ENCODE data around the gene NID2.

GRCh38 chr14:52025310-52025709 is 43.5 kb downstream of the NID2 start:
- no peak for TF ChIP-seq ARNTL (CRISPR knock-in tag; IDR thresholded peaks at IDR 0.05; ENCODE audit: borderline replicate concordance, low read depth)
- TF ChIP-seq ZFP30 (CRISPR knock-in tag; IDR thresholded peaks at IDR 0.05) = no peak
- TF ChIP-seq PPARA (CRISPR knock-in tag; IDR thresholded peaks at IDR 0.05; ENCODE audit: borderline replicate concordance) = no peak
- no peak for TF ChIP-seq RARB (CRISPR knock-in tag; IDR thresholded peaks at IDR 0.05)
- TF ChIP-seq PATZ1 (CRISPR knock-in tag; IDR thresholded peaks at IDR 0.05; ENCODE audit: borderline replicate concordance) = no peak
- no peak for TF ChIP-seq TOX (CRISPR knock-in tag; IDR thresholded peaks at IDR 0.05; ENCODE audit: borderline replicate concordance)
- TF ChIP-seq, protein P1, sequence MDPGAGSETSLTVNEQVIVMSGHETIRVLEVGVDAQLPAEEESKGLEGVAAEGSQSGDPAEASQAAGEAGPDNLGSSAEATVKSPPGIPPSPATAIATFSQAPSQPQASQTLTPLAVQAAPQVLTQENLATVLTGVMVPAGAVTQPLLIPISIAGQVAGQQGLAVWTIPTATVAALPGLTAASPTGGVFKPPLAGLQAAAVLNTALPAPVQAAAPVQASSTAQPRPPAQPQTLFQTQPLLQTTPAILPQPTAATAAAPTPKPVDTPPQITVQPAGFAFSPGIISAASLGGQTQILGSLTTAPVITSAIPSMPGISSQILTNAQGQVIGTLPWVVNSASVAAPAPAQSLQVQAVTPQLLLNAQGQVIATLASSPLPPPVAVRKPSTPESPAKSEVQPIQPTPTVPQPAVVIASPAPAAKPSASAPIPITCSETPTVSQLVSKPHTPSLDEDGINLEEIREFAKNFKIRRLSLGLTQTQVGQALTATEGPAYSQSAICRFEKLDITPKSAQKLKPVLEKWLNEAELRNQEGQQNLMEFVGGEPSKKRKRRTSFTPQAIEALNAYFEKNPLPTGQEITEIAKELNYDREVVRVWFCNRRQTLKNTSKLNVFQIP (CRISPR knock-in tag; IDR thresholded peaks at IDR 0.05; ENCODE audit: borderline replicate concordance, low read depth) = no peak
